Medulla oblongata (tissue), 1 donor: Measurements from ENCODE around the gene NAGS.
A peak's percentile ranks its signal among the peaks of the same experiment; 100 is the strongest.
"Not testable (repeated sequence)": the region's sequence is repeated elsewhere in the genome, so short reads cannot be mapped to it uniquely, and the experiment has no call there.

ENCODE experiments used
- DNase-seq: peaks from one replicate; pipeline ENCODE4 v3.0.0-alpha.2; 2015; ENCODE audit errors: extremely low spot score

The NAGS gene

GRCh38 chr17:44006598-44007345, 2.4 kb downstream of the NAGS start:
- peak; percentile 88 for DNase-seq

GRCh38 chr17:44007346-44008204, 3.2 kb downstream of the NAGS start:
- no peak for DNase-seq

- DNase-seq, result no peak
These were observed 3.9 kb downstream of the NAGS start for GRCh38 chr17:44008205-44008909.

- DNase-seq, result no peak
These were observed 6.7 kb downstream of the NAGS start for GRCh38 chr17:44010966-44011647.

- no peak for DNase-seq
These were observed 7.5 kb downstream of the NAGS start for GRCh38 chr17:44011876-44012275.

- no peak for DNase-seq
These were observed 8.0 kb downstream of the NAGS start for GRCh38 chr17:44012391-44012790.

- DNase-seq, result no peak
These were observed 8.5 kb downstream of the NAGS start for GRCh38 chr17:44012874-44013273.

- no peak for DNase-seq
These were observed 9.7 kb downstream of the NAGS start for GRCh38 chr17:44014133-44014436.

- DNase-seq, result peak; percentile 95
These were observed 10.2 kb downstream of the NAGS start, which contains the start of gene TMEM101 for GRCh38 chr17:44014437-44015172. Gene TMEM101 (minus strand): TSS chr17:44014963. CDS start chr17:44014952, 11 bp downstream.

- DNase-seq, result not testable (repeated sequence)
These were observed 16.8 kb downstream of the NAGS start for GRCh38 chr17:44021227-44021626.

- DNase-seq, result no peak
These were observed 17.8 kb downstream of the NAGS start for GRCh38 chr17:44022246-44022645.

- no peak for DNase-seq
These were observed 19.3 kb downstream of the NAGS start for GRCh38 chr17:44023545-44024270.

GRCh38 chr17:44024271-44024663, 19.8 kb downstream of the NAGS start:
- DNase-seq, result no peak

GRCh38 chr17:44024853-44025252, 20.4 kb downstream of the NAGS start:
- no peak for DNase-seq

- DNase-seq, result no peak
These were observed 25.3 kb downstream of the NAGS start for GRCh38 chr17:44029736-44030135.

- DNase-seq, result no peak
These were observed 26.1 kb downstream of the NAGS start for GRCh38 chr17:44030482-44030881.

GRCh38 chr17:44033861-44034408, 29.5 kb downstream of the NAGS start:
- no peak for DNase-seq

GRCh38 chr17:44034688-44035087, 30.3 kb downstream of the NAGS start:
- not testable (repeated sequence) for DNase-seq

GRCh38 chr17:44037471-44037870, 33.0 kb downstream of the NAGS start:
- no peak for DNase-seq

GRCh38 chr17:44038604-44039011, 34.2 kb downstream of the NAGS start:
- DNase-seq, result no peak
